ENCODE results near the gene MYH14. TPM values are rescaled to one million over a fixed set of nuclear protein-coding genes. Genes with fewer than 3 reads are reported as not detected.

MYH14 gene
- total and polyA plus RNA-seq, 10 of the 15 experiments (the other 5 are each of a cell fraction or from before 2014, with no cell fraction given) = 0.06 to 0.69 (median 0.15) TPM; not detected in 4

- in situ Hi-C loops (cut with MboI) (no loop called here), intact Hi-C loops (cut with micrococcal nuclease; ENCODE audit: unreplicated experiment) (no loop called here)
- Histone ChIP-seq H3K27me3 (replicated peaks in 1 of 2; ENCODE audit: control insufficient read depth in 2 of 2, insufficient read depth in 2 of 2, low read length in 1 of 2) (no peaks in the 10 kb centered on the region; a peak in 3 of 4 replicates), H3K4me2 (ENCODE audit: control insufficient read depth, insufficient read depth) (no peak overlapping the region), H3K27ac (ENCODE audit: control insufficient read depth, insufficient read depth) (no peak overlapping the region), H3K36me3 (ENCODE audit: control insufficient read depth in 2 of 2, insufficient read depth in 2 of 2, low read length in 1 of 2) (no peaks in the 10 kb centered on the region), H4K20me1 (ENCODE audit: control insufficient read depth, insufficient read depth) (no peaks in the 10 kb centered on the region), H2AFZ (ENCODE audit: control insufficient read depth, low read depth, low read length) (no peak overlapping the region), H3K9me3 (replicated peaks; ENCODE audit: control insufficient read depth, insufficient read depth, low read length) (peaks cover 1% of the 10 kb centered on the region; the same call in 1 of the 3 replicates), H3K79me2 (ENCODE audit: control insufficient read depth, insufficient read depth, low read length) (no peaks in the 10 kb centered on the region), H3K4me1 (ENCODE audit: control insufficient read depth, insufficient read depth, low read length) (no peaks in the 10 kb centered on the region), H3K9ac (ENCODE audit: control insufficient read depth, insufficient read depth, low read length) (no peak overlapping the region), H3K4me3 (no peak overlapping the region)
- RAD21 ChIA-PET (ENCODE audit: unreplicated experiment) = no interaction called here
- SMC1A ChIA-PET (ENCODE audit: uncharacterized antibody, unreplicated experiment) = no interaction called here
- TF ChIP-seq SIN3A (IDR thresholded peaks at IDR 0.05; ENCODE audit: low read depth, low read length) = no peak
- no peak for TF ChIP-seq HCFC1 (IDR thresholded peaks at IDR 0.05; ENCODE audit: low read length)
- TF ChIP-seq STAT1 (conservative IDR thresholded peaks at IDR 0.05) = no peak
- TF ChIP-seq ZBED1 (IDR thresholded peaks at IDR 0.05; ENCODE audit: borderline replicate concordance) = no peak
- no peak for TF ChIP-seq ETV6 (conservative IDR thresholded peaks at IDR 0.05 in 1 of 2, IDR thresholded peaks at IDR 0.05 in 1 of 2; ENCODE audit: borderline replicate concordance in 1 of 2, low read depth in 1 of 2)
- TF ChIP-seq YBX1 (IDR thresholded peaks at IDR 0.05) = no peak
- TF ChIP-seq SMC3 (IDR thresholded peaks at IDR 0.05; ENCODE audit: borderline replicate concordance, low read length) = no peak
- TF ChIP-seq RUNX3 (IDR thresholded peaks at IDR 0.05; ENCODE audit: low read length) = no peak
- no peak for TF ChIP-seq IRF4 (IDR thresholded peaks at IDR 0.05; ENCODE audit: low read depth, low read length)
- TF ChIP-seq, protein P1, sequence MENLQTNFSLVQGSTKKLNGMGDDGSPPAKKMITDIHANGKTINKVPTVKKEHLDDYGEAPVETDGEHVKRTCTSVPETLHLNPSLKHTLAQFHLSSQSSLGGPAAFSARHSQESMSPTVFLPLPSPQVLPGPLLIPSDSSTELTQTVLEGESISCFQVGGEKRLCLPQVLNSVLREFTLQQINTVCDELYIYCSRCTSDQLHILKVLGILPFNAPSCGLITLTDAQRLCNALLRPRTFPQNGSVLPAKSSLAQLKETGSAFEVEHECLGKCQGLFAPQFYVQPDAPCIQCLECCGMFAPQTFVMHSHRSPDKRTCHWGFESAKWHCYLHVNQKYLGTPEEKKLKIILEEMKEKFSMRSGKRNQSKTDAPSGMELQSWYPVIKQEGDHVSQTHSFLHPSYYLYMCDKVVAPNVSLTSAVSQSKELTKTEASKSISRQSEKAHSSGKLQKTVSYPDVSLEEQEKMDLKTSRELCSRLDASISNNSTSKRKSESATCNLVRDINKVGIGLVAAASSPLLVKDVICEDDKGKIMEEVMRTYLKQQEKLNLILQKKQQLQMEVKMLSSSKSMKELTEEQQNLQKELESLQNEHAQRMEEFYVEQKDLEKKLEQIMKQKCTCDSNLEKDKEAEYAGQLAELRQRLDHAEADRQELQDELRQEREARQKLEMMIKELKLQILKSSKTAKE (IDR thresholded peaks at IDR 0.05; ENCODE audit: low read depth, poor library complexity, severe bottlenecking) = no peak
- 44% methylated on average over 15 of the region's 15 CpGs for WGBS (ENCODE audit: insufficient coverage, insufficient replicate concordance, low lambda C conversion rate, missing lambda C conversion rate)
- no TSS peak for BruUV-seq (replicated peaks)
- FAIRE-seq = no peak
- no peak for DNase-seq (ENCODE audit: low read depth, low spot score)
- CTCF ChIA-PET = interaction anchor here (0.5 to 1.5 kb wide), 4 partner anchors 8 to 99 kb away, joined by 3 to 5 read pairs (median 4); no protein-coding TSS in a partner anchor
- ATAC-seq = no peak
- POLR2A ChIA-PET = no interaction called here
These were observed 47.2 kb downstream of the MYH14 start for GRCh38 chr19:50250450-50251136.

Data from GM12878 (cell line).